ENCODE measurements around the gene SLC30A4. TPM values are rescaled to one million over a fixed set of nuclear protein-coding genes. Genes with fewer than 3 reads are reported as not detected.
A peak's percentile ranks its signal among the peaks of the same experiment; 100 is the strongest.
"Not testable (repeated sequence)": the region's sequence is repeated elsewhere in the genome, so short reads cannot be mapped to it uniquely, and the experiment has no call there.

The SLC30A4 gene
- total RNA-seq, 2 donors from 2014 or later, result 42.9 to 233 TPM

DNA sequence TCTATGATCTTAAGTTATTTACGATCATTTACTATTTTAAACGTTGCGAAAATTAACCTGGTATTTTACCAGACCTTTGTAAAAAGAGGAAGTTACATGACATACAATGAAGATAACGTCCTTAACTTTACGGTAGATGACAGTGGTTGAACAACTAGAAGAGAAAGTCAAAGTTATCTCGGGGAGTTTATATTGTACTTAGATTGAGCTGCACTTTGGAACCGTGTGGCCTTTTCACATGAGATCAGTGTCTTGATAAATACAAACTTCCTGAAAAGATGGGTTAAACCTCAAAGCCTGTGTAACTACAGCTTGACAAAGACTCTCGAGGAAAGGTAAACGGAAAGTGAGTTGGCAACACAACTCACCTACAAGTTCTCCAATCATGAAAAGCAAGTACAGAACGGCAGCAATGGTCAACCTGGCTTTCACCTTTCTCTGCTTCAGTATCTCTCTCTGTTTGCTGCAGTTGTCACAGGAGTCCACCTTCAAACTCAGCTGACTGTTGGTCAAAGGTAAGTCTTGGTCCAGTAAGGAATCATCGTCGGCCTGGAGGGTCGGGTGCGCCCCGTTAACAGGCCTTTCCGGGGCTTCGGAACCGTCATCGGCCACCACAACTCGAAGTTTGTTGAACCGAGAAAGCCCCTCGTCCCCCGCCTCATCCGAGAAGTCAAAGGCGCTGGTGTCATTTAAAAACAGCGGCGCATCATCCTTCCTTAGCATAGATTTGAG, 793 bp downstream of the SLC30A4 start:
- peak; percentile 32 for DNase-seq (ENCODE audit: low spot score)
- Histone ChIP-seq H3K27ac (peak overlapping the region; percentile 91 to 95), H3K36me3 (peaks cover 0 to under 1% of the 10 kb centered on the region in 2 donors), H3K27me3 (replicated peaks; ENCODE audit: insufficient read depth) (no peaks in the 10 kb centered on the region), H3K9me3 (no peaks in the 10 kb centered on the region), H3K4me3 (peak overlapping the region; percentile 71 to 75), H3K4me1 (replicated peaks) (no peaks in the 10 kb centered on the region)
- intact Hi-C loops (cut with DNase I), result loop anchor here (1.0 to 10.0 kb wide), 2 partner anchors 65 to 93 kb away; no protein-coding TSS in a partner anchor
- WGBS, result 2% methylated on average over 27 of the region's 27 CpGs
- TF ChIP-seq POLR2A (IDR thresholded peaks at IDR 0.05) (no peak), POLR2AphosphoS5 (IDR thresholded peaks at IDR 0.05) (no peak)
- TF ChIP-seq, protein P1, sequence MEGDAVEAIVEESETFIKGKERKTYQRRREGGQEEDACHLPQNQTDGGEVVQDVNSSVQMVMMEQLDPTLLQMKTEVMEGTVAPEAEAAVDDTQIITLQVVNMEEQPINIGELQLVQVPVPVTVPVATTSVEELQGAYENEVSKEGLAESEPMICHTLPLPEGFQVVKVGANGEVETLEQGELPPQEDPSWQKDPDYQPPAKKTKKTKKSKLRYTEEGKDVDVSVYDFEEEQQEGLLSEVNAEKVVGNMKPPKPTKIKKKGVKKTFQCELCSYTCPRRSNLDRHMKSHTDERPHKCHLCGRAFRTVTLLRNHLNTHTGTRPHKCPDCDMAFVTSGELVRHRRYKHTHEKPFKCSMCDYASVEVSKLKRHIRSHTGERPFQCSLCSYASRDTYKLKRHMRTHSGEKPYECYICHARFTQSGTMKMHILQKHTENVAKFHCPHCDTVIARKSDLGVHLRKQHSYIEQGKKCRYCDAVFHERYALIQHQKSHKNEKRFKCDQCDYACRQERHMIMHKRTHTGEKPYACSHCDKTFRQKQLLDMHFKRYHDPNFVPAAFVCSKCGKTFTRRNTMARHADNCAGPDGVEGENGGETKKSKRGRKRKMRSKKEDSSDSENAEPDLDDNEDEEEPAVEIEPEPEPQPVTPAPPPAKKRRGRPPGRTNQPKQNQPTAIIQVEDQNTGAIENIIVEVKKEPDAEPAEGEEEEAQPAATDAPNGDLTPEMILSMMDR (IDR thresholded peaks at IDR 0.05), result no peak

DNA sequence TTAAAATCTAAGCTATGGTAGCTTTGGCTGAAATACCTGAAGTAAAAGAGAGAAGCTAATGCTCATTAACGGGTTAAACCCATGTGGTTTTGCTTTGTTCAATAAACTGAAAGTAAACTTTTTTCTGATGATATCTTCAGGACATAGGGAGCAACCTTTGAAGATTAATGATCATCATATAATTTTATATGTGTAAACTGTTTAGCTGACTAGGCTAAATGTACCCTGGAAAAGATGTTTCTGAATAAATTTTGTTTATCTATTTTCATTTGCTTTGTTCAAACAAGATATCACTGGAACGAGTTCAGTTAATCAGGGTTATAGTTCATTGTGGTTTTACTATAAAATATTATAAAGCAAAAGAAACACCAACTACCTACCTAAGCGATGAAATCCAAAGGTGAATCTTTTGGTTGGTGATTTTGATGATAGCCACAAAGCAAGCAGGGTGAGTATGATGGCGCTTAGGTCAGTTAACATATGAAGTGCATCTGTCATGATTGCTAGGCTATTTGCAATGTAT, 11.7 kb downstream of the SLC30A4 start:
- H3K36me3 ChIP-seq, result no peaks in the 10 kb centered on the region

DNA sequence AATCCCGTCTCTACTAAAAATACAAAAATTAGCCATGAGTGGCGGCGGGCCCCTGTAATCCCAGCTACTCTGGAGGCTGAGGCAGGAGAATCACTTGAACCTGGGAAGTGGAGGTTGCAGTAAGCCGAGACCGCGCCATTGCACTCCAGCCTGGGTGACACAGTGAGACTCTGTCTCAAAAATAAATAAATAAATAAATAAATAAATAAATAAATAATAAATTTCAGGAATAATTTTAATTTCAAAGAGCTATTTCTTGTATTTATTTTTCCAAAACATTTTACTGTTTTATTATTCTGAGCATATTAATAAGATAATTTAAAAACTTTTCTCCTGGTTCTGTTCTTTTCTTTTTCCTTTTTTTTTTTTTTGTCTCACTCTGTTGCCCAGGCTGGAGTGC, 15.4 kb downstream of the SLC30A4 start:
- Histone ChIP-seq H3K27ac (peak overlapping the region in 1 of 2 donors; percentile 73), H3K4me1 (replicated peaks) (peaks cover 10% of the 10 kb centered on the region)
- 95% methylated on average over 6 of the region's 6 CpGs for WGBS
- intact Hi-C loops (cut with DNase I); H3K27me3 ChIP-seq (replicated peaks; ENCODE audit: insufficient read depth); H3K4me3 ChIP-seq; H3K36me3 ChIP-seq; DNase-seq (ENCODE audit: low spot score); H3K9me3 ChIP-seq: not testable (repeated sequence)

More for the DNA sequence above, 11.7 kb downstream of the SLC30A4 start:
- Histone ChIP-seq H3K4me3 (no peak overlapping the region), H3K4me1 (replicated peaks) (peaks cover 14% of the 10 kb centered on the region), H3K27ac (peak overlapping the region; percentile 21 to 95), H3K27me3 (replicated peaks; ENCODE audit: insufficient read depth) (no peaks in the 10 kb centered on the region), H3K9me3 (no peaks in the 10 kb centered on the region)
- intact Hi-C loops (cut with DNase I), result no loop called here
- DNase-seq (ENCODE audit: low spot score), result no peak
- no peak for TF ChIP-seq POLR2A (IDR thresholded peaks at IDR 0.05)
- TF ChIP-seq, protein P1 (IDR thresholded peaks at IDR 0.05), result no peak
- peak; percentile 74 for TF ChIP-seq POLR2AphosphoS5 (IDR thresholded peaks at IDR 0.05)
- WGBS, result 29% methylated on average over 4 of the region's 4 CpGs

DNA sequence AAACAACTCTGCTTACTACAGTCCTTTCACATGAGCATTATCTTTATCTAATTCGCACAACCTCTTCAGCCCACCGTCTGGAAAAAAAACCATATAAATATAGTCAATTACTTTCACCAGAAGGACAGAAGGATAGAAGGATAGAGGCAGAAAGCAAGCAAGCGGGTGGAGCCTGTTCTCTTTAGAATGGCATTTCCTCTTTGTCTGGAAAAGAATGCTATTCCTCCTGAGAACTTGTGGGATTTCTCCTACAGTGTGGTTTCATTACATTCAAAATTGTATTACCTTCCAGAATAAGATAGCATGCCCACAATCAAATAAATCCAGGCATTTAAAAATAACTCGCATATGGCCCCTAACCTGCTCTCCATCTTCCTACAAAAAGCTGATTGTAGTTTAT, 23.1 kb downstream of the SLC30A4 start:
- H3K36me3 ChIP-seq, result no peaks in the 10 kb centered on the region
- 72% methylated on average over 4 of the region's 4 CpGs for WGBS
- DNase-seq (ENCODE audit: low spot score), result no peak

DNA sequence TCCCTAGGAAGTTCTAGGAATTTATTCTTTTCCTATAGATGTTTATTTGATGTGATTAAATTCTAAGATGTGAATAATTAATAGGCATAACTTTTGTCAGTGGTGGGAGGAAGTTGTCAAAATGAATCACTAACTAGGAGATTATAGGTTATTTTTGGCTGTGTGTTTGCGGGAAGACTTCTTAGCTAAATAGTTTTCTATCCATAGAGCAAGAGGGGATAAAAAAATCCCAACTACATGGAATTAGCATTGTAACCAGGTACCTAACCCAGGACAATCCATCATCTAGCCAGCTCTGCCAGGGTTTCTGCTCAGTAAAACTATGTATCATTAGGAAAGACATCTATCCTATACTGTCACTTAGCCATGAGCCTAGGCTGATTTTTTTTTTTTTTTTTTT, 23.9 kb downstream of the SLC30A4 start:
- Histone ChIP-seq H3K27ac (peak overlapping the region in 1 of 2 donors; percentile 70), H3K9me3 (no peaks in the 10 kb centered on the region), H3K36me3 (no peaks in the 10 kb centered on the region), H3K4me3 (no peak overlapping the region), H3K27me3 (replicated peaks; ENCODE audit: insufficient read depth) (no peaks in the 10 kb centered on the region), H3K4me1 (replicated peaks) (no peaks in the 10 kb centered on the region)
- no peak for DNase-seq (ENCODE audit: low spot score)
- 77% methylated on average over 1 of the region's 1 CpG for WGBS
- TF ChIP-seq POLR2AphosphoS5 (IDR thresholded peaks at IDR 0.05), result no peak
- no peak for TF ChIP-seq POLR2A (IDR thresholded peaks at IDR 0.05)
- TF ChIP-seq, protein P1 (IDR thresholded peaks at IDR 0.05), result no peak
- intact Hi-C loops (cut with DNase I), result no loop called here

More for the DNA sequence above, 23.1 kb downstream of the SLC30A4 start:
- Histone ChIP-seq H3K9me3 (no peaks in the 10 kb centered on the region), H3K27me3 (replicated peaks; ENCODE audit: insufficient read depth) (no peaks in the 10 kb centered on the region), H3K27ac (peak overlapping the region; percentile 36 to 70), H3K4me3 (no peak overlapping the region), H3K4me1 (replicated peaks) (no peaks in the 10 kb centered on the region)
- intact Hi-C loops (cut with DNase I), result no loop called here
- TF ChIP-seq, protein P1 (IDR thresholded peaks at IDR 0.05), result no peak
- TF ChIP-seq POLR2A (IDR thresholded peaks at IDR 0.05) (no peak), POLR2AphosphoS5 (IDR thresholded peaks at IDR 0.05) (no peak)

Measured in prostate gland (tissue), 2 donors.